CD4-positive, alpha-beta T cell treated with Interleukin-1 beta for 1 hour (primary cell): Measurements from ENCODE around the gene PCNT.

ENCODE experiments used
- DNase-seq, 2 donors: peaks; one replicate each; pipeline ENCODE4 v3.0.0-alpha.2; 2020 to 2022

PCNT gene

GRCh38 chr21:46412521-46413364 lies 88.8 kb downstream of the PCNT start:
- no peak for DNase-seq

- no peak for DNase-seq
These were observed 89.4 kb downstream of the PCNT start for GRCh38 chr21:46413365-46413696.

- no peak for DNase-seq
These were observed 91.0 kb downstream of the PCNT start for GRCh38 chr21:46414965-46415275.

GRCh38 chr21:46416551-46416950 lies 92.6 kb downstream of the PCNT start:
- DNase-seq, result no peak

GRCh38 chr21:46418265-46418946 lies 94.5 kb downstream of the PCNT start:
- DNase-seq, result no peak

GRCh38 chr21:46420241-46421190 lies 96.6 kb downstream of the PCNT start:
- DNase-seq, result no peak

GRCh38 chr21:46421191-46421750 lies 97.3 kb downstream of the PCNT start:
- DNase-seq, result no peak

- no peak for DNase-seq
These were observed 98.0 kb downstream of the PCNT start for GRCh38 chr21:46421756-46422555.

- DNase-seq, result no peak
These were observed 98.8 kb downstream of the PCNT start for GRCh38 chr21:46422636-46423241.

GRCh38 chr21:46423546-46424038 lies 99.6 kb downstream of the PCNT start:
- DNase-seq, result peak in 1 of 2 donors; percentile 3

GRCh38 chr21:46424039-46424591 lies 100.2 kb downstream of the PCNT start:
- peak; percentile 27 to 39 for DNase-seq

GRCh38 chr21:46424621-46425020 lies 100.7 kb downstream of the PCNT start:
- DNase-seq, result peak; percentile 29 to 50

- peak; percentile 9 to 17 for DNase-seq
These were observed 101.1 kb downstream of the PCNT start for GRCh38 chr21:46425041-46425440.

GRCh38 chr21:46425571-46425970 lies 101.6 kb downstream of the PCNT start:
- peak; percentile 72 to 78 for DNase-seq

GRCh38 chr21:46426313-46427046 lies 102.5 kb downstream of the PCNT start:
- DNase-seq, result no peak

GRCh38 chr21:46427516-46427915 lies 103.6 kb downstream of the PCNT start:
- no peak for DNase-seq

GRCh38 chr21:46428286-46428685 lies 104.3 kb downstream of the PCNT start:
- DNase-seq, result no peak

- DNase-seq, result no peak
These were observed 105.2 kb downstream of the PCNT start for GRCh38 chr21:46428987-46429710.

- DNase-seq, result no peak
These were observed 106.1 kb downstream of the PCNT start for GRCh38 chr21:46429754-46430681.
